GM19455 (cell line): Measurements from ENCODE around the gene SYNJ1.
"Not testable (repeated sequence)": the region's sequence is repeated elsewhere in the genome, so short reads cannot be mapped to it uniquely, and the experiment has no call there.

Source experiments
- ATAC-seq: cut with Tn5 transposase; IDR thresholded peaks from one replicate; pipeline ENCODE4 v1.9.1; 2021; ENCODE audit not compliant: unreplicated experiment

Gene SYNJ1

DNA sequence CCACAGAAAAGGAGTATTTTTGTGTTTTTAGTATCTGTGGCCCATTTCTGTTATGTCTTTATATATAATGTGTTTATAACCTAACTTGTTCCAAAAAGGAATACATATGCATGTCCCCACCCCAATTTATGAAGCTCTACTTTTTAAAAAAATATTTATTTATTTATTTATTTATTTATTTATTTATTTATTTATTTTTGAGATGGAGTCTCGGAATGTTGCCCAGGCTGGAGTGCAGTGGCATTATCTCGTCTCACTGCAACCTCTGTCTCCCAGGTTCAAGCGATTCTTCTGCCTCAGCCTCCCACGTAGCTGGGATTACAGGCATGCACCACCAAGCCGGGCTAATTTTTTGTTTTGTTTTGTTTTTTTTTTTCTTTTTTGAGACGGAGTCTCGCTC is 32.3 kb downstream of the SYNJ1 start:
- not testable (repeated sequence) for ATAC-seq

GRCh38 chr21:32693581-32693980 is 34.2 kb downstream of the SYNJ1 start:
- ATAC-seq, result no peak

DNA sequence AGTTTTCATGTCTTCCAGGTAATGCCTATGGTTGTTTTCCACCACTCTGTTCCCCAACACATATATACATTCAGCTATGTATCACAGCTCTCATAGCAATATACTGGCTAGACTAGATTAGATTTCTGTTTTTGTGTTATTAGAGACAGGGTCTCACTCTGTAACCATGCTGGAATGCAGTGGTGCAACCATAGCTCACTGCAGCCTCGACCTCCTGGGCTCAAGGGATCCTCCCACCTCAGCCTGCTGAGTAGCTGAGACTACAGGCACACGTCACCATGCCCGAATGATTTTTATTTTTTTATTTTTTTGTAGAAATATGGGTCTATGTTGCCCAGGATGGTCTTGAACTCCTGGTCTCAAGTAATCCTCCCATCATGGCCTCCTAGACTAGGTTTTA is 37.7 kb downstream of the SYNJ1 start:
- no peak for ATAC-seq

GRCh38 chr21:32687643-32688345 is 40.0 kb downstream of the SYNJ1 start:
- no peak for ATAC-seq

DNA sequence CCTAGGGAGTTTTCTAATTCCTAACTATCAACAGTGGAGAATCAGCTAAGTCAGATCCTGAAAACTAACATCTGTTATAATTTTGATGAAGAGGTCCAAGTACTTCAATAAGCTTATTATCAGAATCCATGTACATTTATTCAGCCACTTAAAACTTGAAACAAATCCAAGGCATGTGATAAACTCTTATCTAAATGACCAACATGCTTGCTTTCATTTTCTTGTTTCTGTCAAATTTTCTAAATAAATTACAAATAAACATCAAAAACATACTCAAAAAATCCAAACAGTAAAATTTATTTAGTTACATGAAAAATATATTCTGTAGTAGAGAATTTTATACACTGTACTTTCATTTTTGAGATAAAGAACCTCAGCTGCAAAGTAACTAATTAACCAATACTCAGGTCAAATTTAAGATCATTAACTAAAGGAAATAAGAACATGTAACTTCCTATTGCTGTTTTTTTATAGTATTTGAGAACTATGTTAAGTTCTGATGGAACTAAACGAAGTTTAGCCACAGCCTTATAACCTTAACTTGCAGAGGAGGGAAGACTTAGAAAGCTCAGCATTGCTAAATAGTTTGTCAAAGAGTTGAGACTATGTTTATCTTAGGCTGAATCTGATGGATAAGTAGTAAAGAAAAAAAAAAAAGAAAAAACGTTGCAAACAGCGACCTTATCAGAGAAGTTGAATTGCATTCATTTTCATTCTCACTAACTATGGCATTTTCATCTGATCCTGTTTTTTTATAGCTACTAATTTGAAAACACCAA is 44.9 kb downstream of the SYNJ1 start:
- ATAC-seq, result no peak

DNA sequence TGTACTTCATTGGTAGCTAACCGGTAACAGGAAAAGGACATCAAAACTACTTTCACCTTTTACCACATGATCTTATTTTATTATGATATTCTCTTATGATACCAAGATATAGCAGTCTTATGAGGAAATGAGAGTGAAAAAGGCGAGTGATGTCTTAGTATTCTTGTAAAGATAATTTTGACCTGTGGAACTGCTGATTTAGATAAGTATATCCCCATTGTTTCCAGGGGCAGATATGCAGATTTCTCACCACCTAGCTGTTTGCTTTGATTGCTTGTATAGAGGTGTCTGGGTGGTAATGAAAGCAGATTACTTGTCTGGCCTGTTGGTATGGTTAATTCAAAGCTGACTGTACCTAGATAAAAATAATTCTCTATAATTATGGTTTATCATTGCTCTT is 53.1 kb downstream of the SYNJ1 start:
- no peak for ATAC-seq

DNA sequence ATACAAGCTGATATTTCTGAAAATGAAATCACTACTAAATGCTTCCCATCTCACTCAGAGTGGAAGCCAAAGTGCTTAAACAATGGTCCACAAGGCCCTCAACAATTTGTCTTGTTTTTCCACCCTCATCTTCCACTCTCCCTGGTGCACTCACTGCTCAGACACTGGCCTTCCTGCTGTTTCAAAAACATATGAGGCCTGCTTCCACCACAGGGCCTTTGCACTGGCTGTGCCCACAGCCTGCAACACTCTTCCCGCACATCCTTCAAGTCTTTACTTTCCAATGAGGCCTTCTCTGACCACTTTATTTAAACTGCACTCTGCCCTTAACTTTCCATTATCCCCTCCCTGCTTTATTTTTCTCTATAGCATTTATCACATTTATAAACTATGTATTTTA is 53.8 kb downstream of the SYNJ1 start:
- ATAC-seq, result no peak

DNA sequence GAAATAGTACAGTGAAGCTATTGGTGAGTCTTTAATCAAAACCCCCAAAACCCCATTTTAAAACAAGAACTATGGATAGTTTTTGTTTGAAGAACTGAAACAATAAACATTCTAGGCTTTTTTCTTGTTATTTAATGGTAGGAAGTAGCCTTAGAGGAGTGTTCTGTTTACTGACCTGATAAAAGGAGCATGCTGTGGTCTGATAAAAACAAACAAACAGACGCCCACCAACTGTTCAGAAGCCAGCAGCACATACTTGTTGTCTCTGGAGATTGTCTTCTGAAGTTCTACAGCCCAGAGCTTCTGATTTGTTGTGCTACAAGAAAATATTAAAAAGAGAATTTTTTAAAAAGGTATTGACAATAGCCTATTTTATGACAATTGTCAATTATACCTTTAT is 61.6 kb downstream of the SYNJ1 start:
- ATAC-seq, result no peak

DNA sequence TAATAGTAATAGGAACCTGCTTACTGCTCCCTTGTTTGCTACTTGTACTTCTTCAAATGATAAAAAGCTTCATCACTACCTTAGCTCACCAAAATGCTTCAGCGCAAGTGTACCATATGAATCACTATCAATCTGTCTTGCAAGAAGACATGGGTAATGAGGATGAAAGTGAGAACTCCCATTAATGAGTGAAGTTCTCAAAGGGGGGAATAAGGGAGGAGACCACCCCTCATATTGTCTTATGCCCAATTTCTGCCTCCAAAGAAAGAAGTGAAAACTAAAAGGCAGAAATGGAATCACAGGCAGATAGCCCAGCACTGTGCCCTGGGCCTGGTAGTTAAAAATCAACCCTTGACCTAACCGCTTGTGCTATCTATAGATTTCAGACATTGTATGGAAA is 63.7 kb downstream of the SYNJ1 start:
- ATAC-seq, result not testable (repeated sequence)

DNA sequence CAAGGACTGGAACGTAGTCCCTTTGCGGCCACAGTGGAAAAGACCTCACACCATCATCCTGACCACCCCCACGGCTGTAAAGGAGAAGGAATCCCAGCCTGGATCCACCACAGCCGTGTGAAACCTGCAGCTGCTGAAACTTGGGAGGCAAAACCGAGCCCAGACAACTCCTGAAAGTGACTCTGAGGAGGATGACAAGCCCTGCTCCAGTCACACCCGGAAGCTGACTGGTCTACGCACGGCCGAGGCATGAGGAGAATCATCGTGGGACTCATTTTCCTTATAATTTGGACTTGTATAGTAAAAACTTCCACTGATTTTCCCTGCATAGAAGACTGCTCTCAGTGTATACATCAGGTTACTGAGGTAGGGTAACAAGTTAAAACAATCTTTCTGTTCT is 65.8 kb downstream of the SYNJ1 start:
- ATAC-seq, result not testable (repeated sequence)

DNA sequence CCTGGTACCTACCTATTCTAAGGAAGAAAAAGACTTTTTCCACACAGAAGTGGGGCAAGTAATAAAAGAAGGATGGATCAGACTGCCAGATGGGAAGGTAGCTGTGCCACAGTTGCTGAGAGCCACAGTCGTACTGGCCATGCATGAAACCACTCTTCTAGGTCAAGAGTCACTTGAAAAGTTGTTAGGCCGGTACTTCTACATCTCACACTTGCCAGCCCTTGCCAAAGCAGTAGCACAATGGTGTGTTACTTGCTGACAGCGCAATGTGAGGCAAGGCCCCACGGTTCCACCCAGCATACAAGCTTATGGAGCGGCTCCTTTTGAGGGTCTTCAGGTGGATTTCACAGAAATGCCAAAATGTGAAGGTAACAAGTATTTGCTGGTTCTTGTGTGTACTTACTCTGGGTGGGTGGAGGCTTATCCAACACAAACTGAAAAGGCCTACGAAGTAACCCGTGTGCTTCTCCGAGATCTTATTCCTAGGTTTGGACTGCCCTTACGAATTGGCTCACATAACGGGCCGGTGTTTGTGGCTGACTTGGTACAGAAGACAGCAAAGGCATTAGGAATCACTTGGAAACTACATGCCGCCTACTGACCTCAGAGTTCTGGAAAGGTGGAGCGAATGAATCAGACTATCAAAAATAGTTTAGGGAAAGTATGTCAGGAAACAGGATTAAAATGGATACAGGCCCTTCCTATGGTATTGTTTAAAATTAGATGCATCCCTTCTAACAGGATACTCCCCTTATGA is 66.6 kb downstream of the SYNJ1 start:
- ATAC-seq, result not testable (repeated sequence)

- no peak for ATAC-seq
Observed at GRCh38 chr21:32658524-32658923, 69.3 kb downstream of the SYNJ1 start.

GRCh38 chr21:32653326-32653901 is 74.4 kb downstream of the SYNJ1 start:
- no peak for ATAC-seq

- ATAC-seq, result no peak
Observed at GRCh38 chr21:32648165-32648564, 79.6 kb downstream of the SYNJ1 start.

DNA sequence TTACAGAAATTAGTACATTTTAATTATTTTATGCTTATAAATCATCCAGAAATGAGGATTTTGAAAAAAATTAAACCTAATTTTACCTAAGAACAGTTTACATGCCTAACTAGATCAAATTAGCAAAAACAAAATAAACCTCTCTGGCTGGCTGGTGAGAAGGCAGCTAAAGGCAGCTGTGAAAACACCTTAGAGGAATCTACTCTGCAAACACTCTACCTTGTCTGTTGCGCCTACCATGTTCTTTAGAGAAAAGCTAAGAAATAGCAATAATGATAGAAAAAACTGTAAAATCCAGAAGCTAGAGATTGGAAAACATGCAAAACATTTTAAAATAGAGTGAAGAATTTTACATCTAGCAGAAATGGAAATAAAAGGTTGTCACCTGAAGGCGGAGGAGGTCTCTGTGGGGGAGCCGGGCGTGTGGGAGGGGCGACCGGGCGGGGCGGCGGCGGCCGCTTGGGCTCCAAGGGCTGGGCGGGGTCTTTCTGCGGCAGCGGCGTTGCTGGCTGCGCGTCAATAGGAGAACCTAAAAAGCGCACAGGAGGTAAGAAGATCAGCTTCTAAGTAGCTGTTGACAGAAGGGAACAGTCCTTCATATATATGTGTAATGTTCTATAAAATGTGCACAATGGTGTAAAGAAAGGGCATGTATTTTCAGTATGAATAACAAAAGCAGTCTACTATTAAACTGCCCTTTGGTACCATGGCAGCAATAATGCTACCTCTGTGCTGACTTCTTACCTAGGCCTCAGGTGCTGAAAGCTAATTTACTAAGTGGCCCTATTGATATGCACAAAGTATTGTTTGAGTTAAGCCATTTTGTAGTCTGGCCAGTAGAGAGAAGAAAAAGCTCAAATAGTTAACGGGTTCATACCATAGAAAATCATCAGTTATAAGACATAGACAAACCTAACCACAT is 82.3 kb downstream of the SYNJ1 start:
- no peak for ATAC-seq

- no peak for ATAC-seq
Observed at GRCh38 chr21:32641710-32642698, 85.8 kb downstream of the SYNJ1 start.

DNA sequence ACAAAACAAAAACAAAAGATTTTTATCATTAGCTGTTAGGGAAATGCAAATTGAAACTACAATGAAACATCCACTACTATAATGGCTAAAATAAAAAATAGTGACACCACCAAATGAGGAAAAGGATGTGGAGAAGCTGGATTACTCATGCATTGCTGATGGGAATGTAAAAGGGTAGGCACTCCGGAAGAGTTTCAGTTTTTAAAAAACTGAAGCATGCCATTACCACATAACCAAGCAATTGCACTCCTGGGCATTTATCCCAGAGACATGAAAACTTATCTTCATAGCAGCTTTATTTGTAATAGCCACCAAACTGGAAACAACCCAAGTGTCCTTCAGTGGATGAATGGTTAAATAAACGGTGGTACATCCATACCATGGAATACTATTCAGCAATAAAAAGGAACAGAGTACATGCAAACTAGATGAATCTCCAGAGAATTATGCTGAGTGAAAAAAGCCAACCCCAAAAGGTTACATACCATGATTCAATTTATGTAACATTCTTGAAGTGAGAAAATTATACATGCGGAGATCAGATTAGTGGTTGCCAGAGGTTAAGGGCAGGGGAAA is 101.1 kb downstream of the SYNJ1 start:
- ATAC-seq, result no peak

DNA sequence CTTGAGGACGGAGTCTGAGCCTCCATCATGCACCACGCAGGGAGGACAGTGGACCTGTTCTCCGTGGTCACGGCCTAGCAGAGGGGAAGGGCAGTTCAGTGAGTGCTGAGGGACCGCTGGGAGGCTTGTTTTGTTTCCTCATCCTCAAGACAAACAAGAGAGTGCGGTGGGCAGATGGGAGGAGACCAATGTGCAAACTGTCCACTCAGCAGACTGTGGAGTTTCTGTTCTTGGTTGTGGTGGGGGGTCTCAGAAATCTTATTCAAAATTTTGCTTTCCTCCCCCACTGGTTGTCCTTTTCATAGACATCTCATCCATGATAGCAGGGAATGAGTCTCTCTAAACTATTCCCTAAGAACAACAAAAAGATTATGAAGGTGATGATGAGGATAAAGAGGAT is 109.6 kb downstream of the SYNJ1 start:
- not testable (repeated sequence) for ATAC-seq
